ENCODE data around the gene INSM1.

INSM1 gene

GRCh38 chr20:20407891-20408805, 40.2 kb downstream of the INSM1 start:
- no peak overlapping the region for H3K9ac ChIP-seq (ENCODE audit: low read length in 2 of 2)
- peaks cover 0 to 2% of the 10 kb centered on the region in 2 donors for H3K36me3 ChIP-seq (ENCODE audit: control insufficient read depth in 2 of 2, insufficient read depth in 2 of 2, low read length in 2 of 2)

GRCh38 chr20:20409331-20409730, 41.4 kb downstream of the INSM1 start:
- H3K9ac ChIP-seq (ENCODE audit: low read length in 2 of 2) = no peak overlapping the region
- H3K4me3 ChIP-seq (ENCODE audit: low read length in 2 of 2) = no peak overlapping the region
- no peak overlapping the region for H3K27ac ChIP-seq (ENCODE audit: low read length)
- H3K27me3 ChIP-seq (ENCODE audit: control insufficient read depth in 1 of 2, insufficient read depth in 2 of 2, low read length in 2 of 2) = no peaks in the 10 kb centered on the region
- no peaks in the 10 kb centered on the region for H3K4me1 ChIP-seq (ENCODE audit: control insufficient read depth, insufficient read depth, low read length)
- peaks cover 0 to 2% of the 10 kb centered on the region in 2 donors for H3K36me3 ChIP-seq (ENCODE audit: control insufficient read depth in 2 of 2, insufficient read depth in 2 of 2, low read length in 2 of 2)
- no peaks in the 10 kb centered on the region for H3K9me3 ChIP-seq (ENCODE audit: control insufficient read depth in 2 of 2, low read length in 2 of 2)

More at GRCh38 chr20:20407891-20408805, 40.2 kb downstream of the INSM1 start:
- Histone ChIP-seq H3K27ac (ENCODE audit: low read length) (no peak overlapping the region), H3K4me3 (ENCODE audit: low read length in 2 of 2) (no peak overlapping the region), H3K27me3 (ENCODE audit: control insufficient read depth in 1 of 2, insufficient read depth in 2 of 2, low read length in 2 of 2) (no peaks in the 10 kb centered on the region), H3K9me3 (ENCODE audit: control insufficient read depth in 2 of 2, low read length in 2 of 2) (no peaks in the 10 kb centered on the region), H3K4me1 (ENCODE audit: control insufficient read depth, insufficient read depth, low read length) (no peaks in the 10 kb centered on the region)

- Histone ChIP-seq H3K27me3 (ENCODE audit: control insufficient read depth in 1 of 2, insufficient read depth in 2 of 2, low read length in 2 of 2) (no peaks in the 10 kb centered on the region), H3K4me3 (ENCODE audit: low read length in 2 of 2) (no peak overlapping the region)
These were observed 42.8 kb downstream of the INSM1 start for GRCh38 chr20:20410678-20411077.

GRCh38 chr20:20411402-20411801, 43.5 kb downstream of the INSM1 start:
- Histone ChIP-seq H3K4me3 (ENCODE audit: low read length in 2 of 2) (no peak overlapping the region), H3K9ac (ENCODE audit: low read length in 2 of 2) (no peak overlapping the region)

More at GRCh38 chr20:20410678-20411077, 42.8 kb downstream of the INSM1 start:
- H3K36me3 ChIP-seq (ENCODE audit: control insufficient read depth in 2 of 2, insufficient read depth in 2 of 2, low read length in 2 of 2) = peaks cover 0 to 2% of the 10 kb centered on the region in 2 donors
- peaks cover 4% of the 10 kb centered on the region for H3K4me1 ChIP-seq (ENCODE audit: control insufficient read depth, insufficient read depth, low read length)
- H3K9me3 ChIP-seq (ENCODE audit: control insufficient read depth in 2 of 2, low read length in 2 of 2) = no peaks in the 10 kb centered on the region
- no peak overlapping the region for H3K9ac ChIP-seq (ENCODE audit: low read length in 2 of 2)
- no peak overlapping the region for H3K27ac ChIP-seq (ENCODE audit: low read length)

GRCh38 chr20:20411836-20412235, 43.9 kb downstream of the INSM1 start:
- peaks cover 4% of the 10 kb centered on the region for H3K4me1 ChIP-seq (ENCODE audit: control insufficient read depth, insufficient read depth, low read length)
- H3K27me3 ChIP-seq (ENCODE audit: control insufficient read depth in 1 of 2, insufficient read depth in 2 of 2, low read length in 2 of 2) = no peaks in the 10 kb centered on the region
- no peak overlapping the region for H3K9ac ChIP-seq (ENCODE audit: low read length in 2 of 2)
- no peaks in the 10 kb centered on the region for H3K9me3 ChIP-seq (ENCODE audit: control insufficient read depth in 2 of 2, low read length in 2 of 2)
- H3K36me3 ChIP-seq (ENCODE audit: control insufficient read depth in 2 of 2, insufficient read depth in 2 of 2, low read length in 2 of 2) = no peaks in the 10 kb centered on the region
- H3K27ac ChIP-seq (ENCODE audit: low read length) = no peak overlapping the region
- H3K4me3 ChIP-seq (ENCODE audit: low read length in 2 of 2) = no peak overlapping the region

More at GRCh38 chr20:20411402-20411801, 43.5 kb downstream of the INSM1 start:
- H3K27me3 ChIP-seq (ENCODE audit: control insufficient read depth in 1 of 2, insufficient read depth in 2 of 2, low read length in 2 of 2) = no peaks in the 10 kb centered on the region
- H3K9me3 ChIP-seq (ENCODE audit: control insufficient read depth in 2 of 2, low read length in 2 of 2) = no peaks in the 10 kb centered on the region
- H3K4me1 ChIP-seq (ENCODE audit: control insufficient read depth, insufficient read depth, low read length) = peaks cover 4% of the 10 kb centered on the region
- no peaks in the 10 kb centered on the region for H3K36me3 ChIP-seq (ENCODE audit: control insufficient read depth in 2 of 2, insufficient read depth in 2 of 2, low read length in 2 of 2)
- no peak overlapping the region for H3K27ac ChIP-seq (ENCODE audit: low read length)

GRCh38 chr20:20412750-20413149, 44.8 kb downstream of the INSM1 start:
- Histone ChIP-seq H3K9me3 (ENCODE audit: control insufficient read depth in 2 of 2, low read length in 2 of 2) (no peaks in the 10 kb centered on the region), H3K4me3 (ENCODE audit: low read length in 2 of 2) (no peak overlapping the region), H3K27ac (ENCODE audit: low read length) (no peak overlapping the region), H3K4me1 (ENCODE audit: control insufficient read depth, insufficient read depth, low read length) (peaks cover 4% of the 10 kb centered on the region), H3K27me3 (ENCODE audit: control insufficient read depth in 1 of 2, insufficient read depth in 2 of 2, low read length in 2 of 2) (no peaks in the 10 kb centered on the region), H3K9ac (ENCODE audit: low read length in 2 of 2) (no peak overlapping the region), H3K36me3 (ENCODE audit: control insufficient read depth in 2 of 2, insufficient read depth in 2 of 2, low read length in 2 of 2) (no peaks in the 10 kb centered on the region)

GRCh38 chr20:20413810-20414281, 45.9 kb downstream of the INSM1 start:
- Histone ChIP-seq H3K4me3 (ENCODE audit: low read length in 2 of 2) (no peak overlapping the region), H3K9me3 (ENCODE audit: control insufficient read depth in 2 of 2, low read length in 2 of 2) (no peaks in the 10 kb centered on the region), H3K9ac (ENCODE audit: low read length in 2 of 2) (no peak overlapping the region), H3K27ac (ENCODE audit: low read length) (no peak overlapping the region), H3K4me1 (ENCODE audit: control insufficient read depth, insufficient read depth, low read length) (peaks cover 4% of the 10 kb centered on the region), H3K27me3 (ENCODE audit: control insufficient read depth in 1 of 2, insufficient read depth in 2 of 2, low read length in 2 of 2) (no peaks in the 10 kb centered on the region), H3K36me3 (ENCODE audit: control insufficient read depth in 2 of 2, insufficient read depth in 2 of 2, low read length in 2 of 2) (no peaks in the 10 kb centered on the region)

- H3K9ac ChIP-seq (ENCODE audit: low read length in 2 of 2) = no peak overlapping the region
- no peaks in the 10 kb centered on the region for H3K27me3 ChIP-seq (ENCODE audit: control insufficient read depth in 1 of 2, insufficient read depth in 2 of 2, low read length in 2 of 2)
- no peak overlapping the region for H3K27ac ChIP-seq (ENCODE audit: low read length)
- H3K36me3 ChIP-seq (ENCODE audit: control insufficient read depth in 2 of 2, insufficient read depth in 2 of 2, low read length in 2 of 2) = no peaks in the 10 kb centered on the region
- H3K4me1 ChIP-seq (ENCODE audit: control insufficient read depth, insufficient read depth, low read length) = peaks cover 4% of the 10 kb centered on the region
- H3K9me3 ChIP-seq (ENCODE audit: control insufficient read depth in 2 of 2, low read length in 2 of 2) = no peaks in the 10 kb centered on the region
- no peak overlapping the region for H3K4me3 ChIP-seq (ENCODE audit: low read length in 2 of 2)
These were observed 46.8 kb downstream of the INSM1 start for GRCh38 chr20:20414640-20415220.

- Histone ChIP-seq H3K27me3 (ENCODE audit: control insufficient read depth in 1 of 2, insufficient read depth in 2 of 2, low read length in 2 of 2) (no peaks in the 10 kb centered on the region), H3K27ac (ENCODE audit: low read length) (no peak overlapping the region), H3K9ac (ENCODE audit: low read length in 2 of 2) (no peak overlapping the region), H3K4me1 (ENCODE audit: control insufficient read depth, insufficient read depth, low read length) (peaks cover 4% of the 10 kb centered on the region), H3K36me3 (ENCODE audit: control insufficient read depth in 2 of 2, insufficient read depth in 2 of 2, low read length in 2 of 2) (no peaks in the 10 kb centered on the region), H3K4me3 (ENCODE audit: low read length in 2 of 2) (no peak overlapping the region), H3K9me3 (ENCODE audit: control insufficient read depth in 2 of 2, low read length in 2 of 2) (no peaks in the 10 kb centered on the region)
These were observed 47.4 kb downstream of the INSM1 start for GRCh38 chr20:20415321-20415720.

- H3K27me3 ChIP-seq (ENCODE audit: control insufficient read depth in 1 of 2, insufficient read depth in 2 of 2, low read length in 2 of 2) = no peaks in the 10 kb centered on the region
- H3K4me3 ChIP-seq (ENCODE audit: low read length in 2 of 2) = no peak overlapping the region
- no peak overlapping the region for H3K27ac ChIP-seq (ENCODE audit: low read length)
- peaks cover 4% of the 10 kb centered on the region for H3K4me1 ChIP-seq (ENCODE audit: control insufficient read depth, insufficient read depth, low read length)
- no peaks in the 10 kb centered on the region for H3K36me3 ChIP-seq (ENCODE audit: control insufficient read depth in 2 of 2, insufficient read depth in 2 of 2, low read length in 2 of 2)
- H3K9me3 ChIP-seq (ENCODE audit: control insufficient read depth in 2 of 2, low read length in 2 of 2) = no peaks in the 10 kb centered on the region
- H3K9ac ChIP-seq (ENCODE audit: low read length in 2 of 2) = no peak overlapping the region
These were observed 50.2 kb downstream of the INSM1 start for GRCh38 chr20:20417876-20418676.
